GM19467 (cell line): ENCODE results near the gene CYFIP2.

Experiments used
- ATAC-seq: cut with Tn5 transposase; IDR thresholded peaks from one replicate; pipeline ENCODE4 v1.9.1; 2021; ENCODE audit warnings: mild to moderate bottlenecking, moderate library complexity; ENCODE audit not compliant: unreplicated experiment

CYFIP2 gene

GRCh38 chr5:157312492-157312891, 46.6 kb downstream of the CYFIP2 start:
- peak; percentile 89 for ATAC-seq

- no peak for ATAC-seq
These were observed 56.7 kb downstream of the CYFIP2 start for GRCh38 chr5:157322581-157322980.

GRCh38 chr5:157323107-157323706, 57.3 kb downstream of the CYFIP2 start:
- no peak for ATAC-seq

- ATAC-seq = no peak
These were observed 58.3 kb downstream of the CYFIP2 start for GRCh38 chr5:157324237-157324636.

- ATAC-seq = no peak
These were observed 60.6 kb downstream of the CYFIP2 start for GRCh38 chr5:157326440-157327005.

GRCh38 chr5:157327771-157328170, 61.8 kb downstream of the CYFIP2 start:
- no peak for ATAC-seq

- peak; percentile 95 for ATAC-seq
These were observed 62.5 kb downstream of the CYFIP2 start for GRCh38 chr5:157328277-157328912.

- no peak for ATAC-seq
These were observed 65.9 kb downstream of the CYFIP2 start for GRCh38 chr5:157331807-157332206.

- ATAC-seq = no peak
These were observed 69.9 kb downstream of the CYFIP2 start for GRCh38 chr5:157335534-157336422.

GRCh38 chr5:157336423-157336744, 70.5 kb downstream of the CYFIP2 start:
- no peak for ATAC-seq

GRCh38 chr5:157339409-157339808, 73.5 kb downstream of the CYFIP2 start:
- ATAC-seq = no peak

- ATAC-seq = no peak
These were observed 77.0 kb downstream of the CYFIP2 start for GRCh38 chr5:157342822-157343402.

GRCh38 chr5:157343842-157344790, 78.2 kb downstream of the CYFIP2 start:
- ATAC-seq = no peak

- ATAC-seq = no peak
These were observed 79.1 kb downstream of the CYFIP2 start for GRCh38 chr5:157345067-157345466.

GRCh38 chr5:157345485-157345884, 79.6 kb downstream of the CYFIP2 start:
- no peak for ATAC-seq

GRCh38 chr5:157347301-157348048, 81.6 kb downstream of the CYFIP2 start:
- ATAC-seq = no peak

GRCh38 chr5:157348049-157348400, 82.1 kb downstream of the CYFIP2 start:
- ATAC-seq = no peak

GRCh38 chr5:157350939-157351801, 85.2 kb downstream of the CYFIP2 start:
- ATAC-seq = no peak

GRCh38 chr5:157351802-157352092, 85.8 kb downstream of the CYFIP2 start:
- ATAC-seq = no peak
